GM18505 (cell line): ENCODE results near the gene ATP8B4.

Source experiments
- ATAC-seq: cut with Tn5 transposase; IDR thresholded peaks from one replicate; pipeline ENCODE4 v1.9.1; 2021; ENCODE audit not compliant: unreplicated experiment
- POLR2A ChIP-seq: IDR thresholded peaks from 4 replicates; pipeline ENCODE4 v1.6.1; 2011; ENCODE audit warnings: borderline replicate concordance; ENCODE audit not compliant: insufficient read depth, insufficient read length; ENCODE audit errors: extremely low read depth

ATP8B4 gene

DNA sequence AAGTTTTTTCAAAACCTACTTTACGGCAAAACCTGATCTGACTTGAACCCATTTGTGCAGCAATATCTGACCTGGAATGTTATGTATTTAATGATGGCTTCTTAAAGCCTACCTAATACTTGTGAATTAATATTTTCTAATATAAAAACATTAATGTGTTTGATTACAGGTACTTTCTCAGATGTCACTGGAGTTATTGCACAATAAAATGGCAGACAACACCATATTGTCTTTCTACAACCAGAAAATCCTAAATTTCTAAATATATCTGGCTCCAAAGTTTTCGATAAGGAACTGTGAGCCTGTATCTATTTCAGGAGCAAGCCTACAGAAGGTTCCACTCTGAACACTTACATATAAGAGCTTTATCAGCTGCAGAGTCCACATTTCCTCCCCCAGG lies 184.5 kb downstream of the ATP8B4 start:
- TF ChIP-seq POLR2A, result no peak
- ATAC-seq, result no peak

DNA sequence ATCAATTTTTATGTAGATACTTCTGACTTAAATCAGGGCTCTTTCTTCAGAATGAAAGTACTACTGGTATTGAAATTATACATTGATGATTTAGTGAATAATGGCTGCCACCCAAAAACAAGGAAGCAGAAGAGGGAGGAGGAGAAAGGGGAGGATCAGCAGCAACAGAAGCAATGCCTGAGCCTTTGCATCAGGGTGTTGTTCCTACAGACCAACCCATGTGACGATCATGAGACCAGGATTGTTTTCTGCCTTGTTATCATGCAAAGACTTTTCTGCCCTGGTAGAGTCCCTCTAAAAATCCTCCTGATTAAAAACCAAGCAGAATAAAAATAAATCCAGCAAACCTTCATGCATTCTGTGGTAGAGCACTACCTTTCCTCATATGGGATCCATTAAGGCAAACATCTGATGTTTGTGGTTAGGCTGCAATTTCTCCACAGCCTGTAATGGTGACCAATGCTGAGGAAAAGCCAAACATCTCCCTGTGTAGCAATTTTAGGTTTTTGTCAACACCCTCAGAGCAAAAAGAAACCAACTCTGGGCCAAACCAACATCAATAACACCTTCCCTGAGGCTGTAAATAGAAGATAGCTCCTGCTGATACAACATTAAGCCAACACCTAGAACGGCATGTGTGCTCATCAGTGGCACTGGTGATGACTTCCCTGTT lies 191.7 kb downstream of the ATP8B4 start:
- no peak for ATAC-seq
- TF ChIP-seq POLR2A, result no peak

DNA sequence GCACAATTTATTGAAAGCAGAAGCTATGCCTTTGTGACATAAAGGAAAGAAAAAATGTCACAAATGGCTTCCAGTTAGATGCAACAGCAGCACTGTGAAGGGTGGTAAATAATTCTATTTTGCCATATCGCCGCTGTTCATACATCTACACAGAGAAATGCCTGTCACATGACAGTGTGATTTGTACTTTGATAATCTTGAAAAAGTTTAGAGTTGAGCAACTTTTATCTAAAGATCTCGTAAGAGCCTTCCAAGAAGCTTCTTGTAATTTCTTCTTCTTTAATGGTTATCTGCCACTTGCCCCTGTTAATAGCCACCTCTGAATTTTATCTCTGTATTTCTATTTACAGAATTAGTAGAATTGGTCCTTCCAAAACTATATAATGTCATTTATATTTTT lies 192.3 kb downstream of the ATP8B4 start:
- no peak for ATAC-seq
- TF ChIP-seq POLR2A, result no peak

DNA sequence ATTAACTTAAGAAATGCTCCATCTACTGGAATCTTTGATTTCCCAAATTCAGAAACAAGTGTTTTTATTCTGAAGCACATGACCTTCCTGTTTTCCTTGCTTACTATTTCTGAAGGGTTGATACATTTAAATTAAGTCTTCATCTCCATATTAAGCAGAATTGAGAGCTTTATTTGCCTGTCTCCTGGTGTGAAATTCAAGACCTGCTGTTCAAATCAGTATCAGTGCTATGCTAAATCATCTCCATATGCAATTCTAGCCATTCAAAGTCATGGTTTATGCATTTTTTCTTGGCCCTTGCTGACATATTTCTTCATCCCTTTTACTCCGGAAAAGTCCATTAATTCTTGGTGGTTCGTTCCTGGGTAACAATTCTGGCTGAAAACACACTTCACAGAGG lies 195.4 kb downstream of the ATP8B4 start:
- ATAC-seq, result no peak
- TF ChIP-seq POLR2A, result no peak

DNA sequence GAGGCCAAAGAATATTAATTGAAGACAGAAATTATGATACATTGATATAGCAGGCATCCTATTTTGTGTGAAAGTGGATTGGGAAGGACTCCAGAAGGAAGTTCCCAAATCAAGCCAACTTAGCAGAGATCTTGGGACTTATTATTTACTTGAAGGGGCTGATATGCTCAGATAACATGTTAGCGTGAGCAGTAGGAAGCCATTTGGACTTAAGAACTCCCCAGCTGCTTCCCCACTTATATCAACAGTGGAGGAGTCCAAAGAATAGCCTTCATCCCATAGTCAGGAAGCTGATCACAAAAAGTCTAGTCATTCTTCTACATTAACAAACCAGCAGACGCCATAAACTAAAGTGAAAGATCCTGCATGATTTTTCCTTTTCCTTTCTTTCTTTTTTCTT lies 200.0 kb downstream of the ATP8B4 start:
- TF ChIP-seq POLR2A, result no peak
- ATAC-seq, result no peak

DNA sequence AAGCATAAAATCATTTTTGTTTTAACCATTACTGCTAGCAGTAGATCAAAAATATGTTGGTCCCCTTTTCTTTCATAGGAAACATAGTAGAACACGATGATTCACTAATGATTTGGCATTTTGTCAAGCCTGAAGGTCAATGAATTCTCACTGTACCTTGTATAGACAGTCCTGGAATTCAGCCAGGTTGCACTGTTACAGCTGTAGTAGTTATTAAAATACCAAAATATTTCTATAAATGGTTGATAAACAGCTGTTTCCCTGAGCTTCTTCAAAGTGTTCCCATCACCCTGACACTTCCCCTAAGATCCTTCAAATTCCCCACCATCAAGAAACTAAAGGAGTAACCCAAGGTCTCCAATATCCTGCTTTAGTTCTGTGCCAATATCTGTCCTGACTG lies 200.9 kb downstream of the ATP8B4 start:
- no peak for ATAC-seq
- no peak for TF ChIP-seq POLR2A

DNA sequence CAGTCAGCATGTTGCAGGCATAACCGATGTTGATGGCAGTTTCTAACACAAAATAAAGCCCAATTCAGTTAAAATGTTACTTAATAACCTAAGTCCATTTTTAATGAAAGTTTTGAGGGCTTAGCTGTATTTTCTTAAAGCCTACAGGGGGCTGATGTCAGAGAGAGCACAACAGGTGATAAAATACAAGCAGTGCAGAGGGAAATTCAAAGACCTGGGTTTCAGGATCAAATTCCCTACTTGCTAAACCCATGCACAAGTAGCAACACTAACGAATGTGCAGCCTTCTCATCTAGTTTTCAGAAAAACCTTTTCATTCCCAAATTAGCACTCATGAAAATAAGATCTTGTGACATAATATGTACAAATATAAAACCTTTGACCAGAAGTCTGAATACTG lies 202.0 kb downstream of the ATP8B4 start:
- TF ChIP-seq POLR2A, result no peak
- ATAC-seq, result no peak

DNA sequence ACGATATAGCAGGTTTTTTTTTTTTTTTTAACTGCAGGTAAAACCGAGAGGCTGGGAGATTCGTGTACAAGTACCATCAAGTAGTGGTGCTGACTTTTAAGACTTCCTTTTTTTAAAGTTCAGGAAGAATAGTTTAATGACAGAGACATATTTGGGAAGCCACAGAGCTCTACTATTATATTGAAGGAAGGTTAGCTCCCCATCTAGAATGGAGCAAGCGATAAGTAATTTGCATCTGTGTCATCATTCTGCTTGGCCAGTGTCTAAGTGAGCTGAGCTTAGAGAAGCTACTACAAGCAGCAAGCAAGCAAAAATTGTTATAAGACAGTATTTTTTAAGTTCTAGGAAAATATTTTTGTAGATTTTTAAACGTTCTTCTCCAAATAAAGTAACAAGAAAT lies 203.2 kb downstream of the ATP8B4 start:
- TF ChIP-seq POLR2A, result no peak
- no peak for ATAC-seq

DNA sequence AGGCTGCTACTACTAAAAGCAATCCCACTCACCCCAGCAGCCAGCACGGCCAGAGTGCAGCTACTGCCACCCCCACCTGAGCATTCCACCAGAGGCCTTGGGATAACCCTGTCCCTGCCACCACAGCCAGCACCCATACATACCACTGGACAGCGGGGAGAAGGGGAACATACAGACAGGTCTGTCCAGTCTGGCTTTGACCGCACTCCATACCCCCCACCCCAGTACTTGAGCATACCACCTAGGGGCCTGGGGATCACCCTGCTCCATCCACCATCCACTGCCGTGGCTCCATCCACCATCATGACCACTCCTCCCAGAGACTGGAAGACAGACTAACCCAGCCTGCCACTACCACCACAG lies 210.1 kb downstream of the ATP8B4 start:
- ATAC-seq, result no peak
- no peak for TF ChIP-seq POLR2A

DNA sequence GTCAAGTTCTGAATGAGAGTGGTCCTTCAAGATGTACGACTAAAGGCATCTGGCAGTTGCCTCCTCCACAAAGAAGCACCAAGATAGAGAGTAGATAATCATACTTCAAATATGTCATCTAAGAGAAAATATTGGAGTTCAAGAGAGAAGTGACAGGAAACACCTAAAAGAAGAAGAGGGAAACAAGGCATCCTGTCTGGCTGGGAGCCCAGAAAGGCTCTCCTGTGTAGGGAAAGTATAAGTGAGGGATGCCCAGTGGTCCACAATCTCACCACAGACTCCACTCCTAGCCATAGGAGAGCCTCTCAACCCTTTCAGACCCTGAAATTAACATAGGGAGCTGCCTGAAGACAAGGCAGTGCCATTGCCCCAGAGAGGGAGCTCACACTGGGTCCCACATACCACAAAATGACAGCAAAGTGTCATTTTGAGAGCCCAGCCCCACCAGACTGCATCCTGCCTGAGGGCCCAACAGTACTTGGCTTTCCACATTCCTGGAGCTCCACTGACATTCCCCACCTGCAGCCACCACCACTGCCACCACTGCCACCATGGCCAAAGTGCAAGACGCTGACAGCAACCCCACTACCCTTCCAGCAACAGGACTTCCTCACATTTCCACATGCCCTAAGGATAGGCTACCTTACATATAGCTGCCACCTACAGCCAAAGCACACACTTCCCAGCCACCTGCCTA lies 210.6 kb downstream of the ATP8B4 start:
- no peak for TF ChIP-seq POLR2A

DNA sequence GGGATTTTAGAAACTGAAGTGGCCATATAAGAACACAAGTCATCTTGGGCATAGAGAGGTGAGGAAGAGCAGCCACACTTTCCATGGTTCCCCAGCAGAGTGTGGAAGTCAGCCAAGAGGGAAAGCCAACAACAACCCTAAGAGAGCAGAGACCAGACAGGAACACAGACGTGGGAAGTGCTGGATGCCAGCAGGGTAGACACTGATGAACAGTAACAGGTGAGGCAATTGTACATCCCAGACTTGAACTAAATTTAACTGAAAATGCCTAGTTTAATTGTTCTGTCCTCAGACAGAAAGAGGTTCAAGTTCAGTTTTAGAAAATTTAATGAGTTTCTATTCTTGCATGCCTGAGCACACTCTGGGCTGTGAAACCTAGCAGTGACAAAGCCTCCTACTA lies 212.1 kb downstream of the ATP8B4 start:
- no peak for ATAC-seq
- no peak for TF ChIP-seq POLR2A

More for the DNA sequence above, 210.6 kb downstream of the ATP8B4 start:
- ATAC-seq, result no peak

DNA sequence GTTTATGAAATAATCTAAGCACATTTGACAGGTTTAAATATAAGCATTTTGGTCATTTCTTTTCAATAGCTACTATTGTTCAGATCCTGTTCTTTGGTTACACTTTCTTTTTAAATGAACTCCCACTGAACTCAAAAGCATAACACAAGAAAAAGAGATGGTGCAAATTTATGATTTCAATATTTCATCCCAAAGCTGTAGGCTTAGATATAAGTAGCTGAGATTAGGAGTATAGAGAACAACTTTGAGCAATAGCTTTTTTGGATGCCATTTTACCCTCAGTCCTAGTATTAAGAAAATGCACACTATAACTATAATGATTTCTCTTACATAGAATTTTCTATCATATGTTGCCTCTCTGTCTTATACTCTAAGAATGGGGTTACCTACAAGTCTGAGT lies 213.8 kb downstream of the ATP8B4 start:
- TF ChIP-seq POLR2A, result no peak
- no peak for ATAC-seq

DNA sequence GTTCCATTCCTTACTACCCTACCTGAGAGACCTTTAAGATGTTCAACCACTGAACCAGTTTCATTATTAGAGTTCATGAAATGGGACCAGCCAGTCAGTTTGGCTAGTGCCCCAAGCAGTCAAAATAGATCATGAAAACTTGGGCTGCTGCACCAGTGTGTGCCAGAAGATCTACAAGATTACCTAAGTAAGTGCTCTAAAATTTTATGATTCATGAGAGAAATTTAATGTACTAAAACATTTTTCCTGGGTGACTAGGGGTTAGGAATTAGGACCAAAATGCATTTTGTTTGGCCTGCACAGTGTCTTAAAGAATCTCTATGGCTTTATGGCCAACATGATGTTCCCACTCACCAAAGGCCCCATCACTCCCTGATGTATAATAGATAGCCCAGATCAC lies 214.7 kb downstream of the ATP8B4 start:
- no peak for ATAC-seq
- TF ChIP-seq POLR2A, result no peak

DNA sequence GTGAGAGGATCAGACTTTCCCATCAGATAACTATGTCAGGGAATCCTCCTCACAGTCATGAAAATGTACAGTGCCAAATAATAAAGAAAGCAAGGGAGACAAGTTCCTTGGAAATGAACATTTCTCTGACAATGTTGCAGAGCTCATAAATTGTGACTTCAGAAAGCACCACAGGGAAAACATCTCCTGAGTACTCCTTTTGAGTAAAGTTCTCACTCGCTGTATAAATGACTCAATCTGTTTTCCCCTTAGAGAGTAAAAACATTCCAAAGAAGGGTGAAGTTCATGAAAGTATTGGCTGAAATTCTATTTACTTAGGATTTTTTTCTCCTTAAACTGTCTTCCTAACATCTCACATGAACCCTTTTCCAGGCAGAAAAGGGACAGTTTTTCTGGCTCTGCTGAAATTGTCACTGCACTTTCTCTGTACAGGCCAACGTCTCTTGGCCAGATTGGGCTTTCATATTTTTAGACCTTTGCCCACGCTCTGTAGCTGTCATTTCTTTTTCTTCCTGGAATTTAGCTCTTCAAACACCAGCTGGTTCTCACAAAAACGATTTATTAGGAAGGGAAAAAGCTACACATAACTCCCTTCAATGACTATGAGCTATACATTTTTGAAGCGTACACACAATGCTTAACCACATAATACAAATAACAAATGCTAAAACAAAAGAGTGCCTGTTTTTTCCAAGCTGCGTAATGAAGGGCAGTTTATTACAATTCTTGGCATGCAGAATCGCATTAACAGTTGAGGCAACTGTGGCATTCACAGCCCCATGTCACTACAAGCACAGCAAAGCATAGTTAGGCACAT lies 216.1 kb downstream of the ATP8B4 start:
- no peak for ATAC-seq
- TF ChIP-seq POLR2A, result no peak
